Mesendoderm (in vitro differentiated cells): ENCODE data around the gene ITGB2.

Source experiments
- DNase-seq: peaks from one replicate; pipeline ENCODE4 v3.0.0; 2013
- H2AK5ac ChIP-seq: 2 replicates; pipeline ENCODE4 v1.6.1; 2013; ENCODE audit warnings: low read length, inconsistent platforms
- H2BK120ac ChIP-seq: 2 replicates; pipeline ENCODE4 v1.6.1; 2013; ENCODE audit warnings: low read depth, mild to moderate bottlenecking, low read length, moderate library complexity, mixed read lengths
- H2BK15ac ChIP-seq: replicated peaks from 2 replicates; pipeline ENCODE4 v1.6.1; 2013; ENCODE audit warnings: low read depth, mild to moderate bottlenecking, moderate library complexity
- H2BK5ac ChIP-seq: 2 replicates; pipeline ENCODE4 v1.6.1; 2013; ENCODE audit warnings: low read length, inconsistent platforms
- H3K18ac ChIP-seq: 2 replicates; pipeline ENCODE4 v1.6.1; 2013; ENCODE audit warnings: mild to moderate bottlenecking, low read length, mixed read lengths
- H3K23ac ChIP-seq: one replicate; pipeline ENCODE4 v1.6.1; 2013; ENCODE audit warnings: low read length
- H3K27ac ChIP-seq: 2 replicates; pipeline ENCODE4 v1.5.1; 2013; ENCODE audit warnings: low read depth, mild to moderate bottlenecking, inconsistent platforms, low read length, moderate library complexity
- H3K27me3 ChIP-seq: 2 replicates; pipeline ENCODE4 v1.6.1; 2013; ENCODE audit warnings: low read length, control low read depth, mild to moderate bottlenecking, inconsistent platforms; ENCODE audit not compliant: insufficient read depth, poor library complexity
- H3K36me3 ChIP-seq: 2 replicates; pipeline ENCODE4 v1.6.1; 2013; ENCODE audit warnings: low read length, inconsistent platforms; ENCODE audit not compliant: control insufficient read depth, insufficient read depth
- H3K4ac ChIP-seq: one replicate; pipeline ENCODE4 v1.6.1; 2013; ENCODE audit warnings: low read depth, mild to moderate bottlenecking, low read length, moderate library complexity
- H3K4me1 ChIP-seq: 2 replicates; pipeline ENCODE4 v1.6.1; 2013; ENCODE audit warnings: low read depth, low read length, inconsistent platforms; ENCODE audit not compliant: control insufficient read depth
- H3K4me2 ChIP-seq: 2 replicates; pipeline ENCODE4 v1.6.1; 2013; ENCODE audit warnings: low read length
- H3K4me3 ChIP-seq: 2 replicates; pipeline ENCODE4 v1.5.1; 2013; ENCODE audit warnings: mild to moderate bottlenecking, low read length
- H3K56ac ChIP-seq: one replicate; pipeline ENCODE4 v1.6.1; 2013; ENCODE audit warnings: low read length
- H3K79me1 ChIP-seq: 2 replicates; pipeline ENCODE4 v1.6.1; 2013; ENCODE audit warnings: low read length, inconsistent platforms
- H3K79me2 ChIP-seq: 2 replicates; pipeline ENCODE4 v1.6.1; 2013; ENCODE audit warnings: mild to moderate bottlenecking, low read length; ENCODE audit not compliant: control insufficient read depth, insufficient read depth
- H3K9ac ChIP-seq: 2 replicates; pipeline ENCODE4 v1.6.1; 2013; ENCODE audit warnings: low read length, inconsistent platforms
- H4K5ac ChIP-seq: one replicate; pipeline ENCODE4 v1.6.1; 2013; ENCODE audit warnings: low read length
- H4K8ac ChIP-seq: one replicate; pipeline ENCODE4 v1.6.1; 2013; ENCODE audit warnings: low read depth, mild to moderate bottlenecking, control low read depth, low read length, moderate library complexity
- WGBS: extraction: QIAGEN DNeasy Blood & Tissue Kit; methylation state at CpG from one replicate; pipeline ENCODE4 v1.1.7; 2013; ENCODE audit warnings: low lambda C conversion rate, missing lambda C conversion rate; ENCODE audit not compliant: insufficient coverage; ENCODE audit errors: extremely low coverage; 5-methylcytosine and 5-hydroxymethylcytosine counted together

Gene ITGB2

GRCh38 chr21:44939532-44940115 lies 18.9 kb upstream of the ITGB2 start, which contains the start of gene SLX9:
TSS of gene SLX9 (plus strand) at chr21:44940029. CDS start at chr21:44940058, 29 bp downstream.
- Histone ChIP-seq H2BK15ac (no peak within 1 kb of the TSS), H3K23ac (peak within 1 kb of the TSS; percentile 89), H3K4me1 (peaks cover 4% of the 10 kb centered on the region), H3K18ac (peak within 1 kb of the TSS; percentile 82), H3K79me1 (peaks cover 24% of the 10 kb centered on the region), H3K27me3 (no peaks in the 10 kb centered on the region), H2BK5ac (no peak within 1 kb of the TSS), H3K36me3 (peaks cover 6% of the 10 kb centered on the region), H3K27ac (peak within 1 kb of the TSS; percentile 27), H3K4me3 (peak within 1 kb of the TSS; percentile 85), H2BK120ac (no peak within 1 kb of the TSS), H3K4ac (peak within 1 kb of the TSS; percentile 5), H3K4me2 (peak within 1 kb of the TSS; percentile 67), H4K5ac (no peak within 1 kb of the TSS), H3K56ac (peak within 1 kb of the TSS; percentile 98), H3K9ac (peak within 1 kb of the TSS; percentile 97), H3K79me2 (peaks cover 45% of the 10 kb centered on the region), H2AK5ac (no peak within 1 kb of the TSS), H4K8ac (peak within 1 kb of the TSS; percentile 88)
- no CpG with 5 or more reads among the region's 69 CpGs for WGBS
- peak; percentile 88 for DNase-seq

DNA sequence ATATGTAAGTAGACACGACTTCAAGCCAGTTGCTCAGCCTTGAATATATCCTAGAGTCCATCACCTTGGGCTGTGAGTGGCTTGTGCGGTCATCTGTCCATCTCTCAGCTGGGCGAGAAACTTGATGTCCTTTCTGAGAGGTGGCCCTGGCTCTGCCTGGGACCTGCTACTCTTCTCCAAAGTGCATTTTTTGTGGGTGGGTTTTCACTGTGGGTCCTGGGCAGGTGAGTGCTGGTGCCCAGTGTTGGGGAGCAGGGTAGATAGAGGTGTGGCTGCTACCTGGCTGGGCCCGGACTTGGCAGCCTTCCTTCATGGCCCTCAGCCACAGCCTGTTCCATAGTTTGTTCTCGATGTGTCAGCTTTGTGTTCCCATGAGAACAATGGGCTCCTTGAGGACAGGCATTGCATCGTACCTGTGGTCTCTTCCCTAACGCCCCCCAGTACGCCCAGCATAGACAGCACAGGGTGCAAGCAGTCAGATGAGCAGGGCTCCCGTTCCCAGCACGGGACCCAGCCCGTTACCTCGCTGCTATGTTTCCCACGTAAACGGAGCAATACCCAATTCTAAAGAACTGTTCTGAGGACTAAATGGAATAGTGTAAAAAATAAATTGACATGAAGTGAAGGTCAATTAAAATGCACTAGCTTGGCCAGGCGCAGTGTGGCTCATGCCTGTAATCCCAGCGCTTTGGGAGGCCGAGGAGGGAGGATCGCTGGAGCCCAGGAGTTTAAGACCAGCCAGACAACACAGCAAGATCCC lies 18.3 kb upstream of the ITGB2 start:
- H3K9ac ChIP-seq = peak overlapping the region; percentile 85
- H3K4ac ChIP-seq = peak overlapping the region; percentile 5
- H2BK15ac ChIP-seq = no peak overlapping the region
- peaks cover 4% of the 10 kb centered on the region for H3K4me1 ChIP-seq
- H3K27me3 ChIP-seq = no peaks in the 10 kb centered on the region
- no peak overlapping the region for H4K5ac ChIP-seq
- WGBS = no CpG with 5 or more reads among the region's 18 CpGs
- peaks cover 24% of the 10 kb centered on the region for H3K79me1 ChIP-seq
- H4K8ac ChIP-seq = peak overlapping the region; percentile 88
- H3K79me2 ChIP-seq = peaks cover 39% of the 10 kb centered on the region
- no peak overlapping the region for H2BK5ac ChIP-seq
- H3K4me3 ChIP-seq = peak overlapping the region; percentile 77
- peak overlapping the region; percentile 89 for H3K23ac ChIP-seq
- H3K56ac ChIP-seq = peak overlapping the region; percentile 90
- H3K27ac ChIP-seq = no peak overlapping the region
- peaks cover 3% of the 10 kb centered on the region for H3K36me3 ChIP-seq
- no peak overlapping the region for H2BK120ac ChIP-seq
- no peak overlapping the region for H3K18ac ChIP-seq
- H2AK5ac ChIP-seq = no peak overlapping the region
- no peak for DNase-seq
- H3K4me2 ChIP-seq = peak overlapping the region; percentile 67

GRCh38 chr21:44935533-44935927 lies 14.8 kb upstream of the ITGB2 start:
- H4K8ac ChIP-seq = no peak overlapping the region
- peaks cover 4% of the 10 kb centered on the region for H3K79me1 ChIP-seq
- H3K4me1 ChIP-seq = peaks cover 4% of the 10 kb centered on the region
- H2BK120ac ChIP-seq = no peak overlapping the region
- H3K23ac ChIP-seq = no peak overlapping the region
- no peak overlapping the region for H2BK5ac ChIP-seq
- no peak overlapping the region for H3K27ac ChIP-seq
- no peak overlapping the region for H3K9ac ChIP-seq
- no peak overlapping the region for H3K18ac ChIP-seq
- H3K4me2 ChIP-seq = no peak overlapping the region
- no CpG with 5 or more reads among the region's 10 CpGs for WGBS
- no peak overlapping the region for H4K5ac ChIP-seq
- H3K56ac ChIP-seq = no peak overlapping the region
- H3K36me3 ChIP-seq = no peaks in the 10 kb centered on the region
- no peak overlapping the region for H2BK15ac ChIP-seq
- H3K27me3 ChIP-seq = peaks cover 26% of the 10 kb centered on the region
- H3K4ac ChIP-seq = no peak overlapping the region
- H3K79me2 ChIP-seq = peaks cover 5% of the 10 kb centered on the region
- no peak for DNase-seq
- no peak overlapping the region for H3K4me3 ChIP-seq
- no peak overlapping the region for H2AK5ac ChIP-seq

DNA sequence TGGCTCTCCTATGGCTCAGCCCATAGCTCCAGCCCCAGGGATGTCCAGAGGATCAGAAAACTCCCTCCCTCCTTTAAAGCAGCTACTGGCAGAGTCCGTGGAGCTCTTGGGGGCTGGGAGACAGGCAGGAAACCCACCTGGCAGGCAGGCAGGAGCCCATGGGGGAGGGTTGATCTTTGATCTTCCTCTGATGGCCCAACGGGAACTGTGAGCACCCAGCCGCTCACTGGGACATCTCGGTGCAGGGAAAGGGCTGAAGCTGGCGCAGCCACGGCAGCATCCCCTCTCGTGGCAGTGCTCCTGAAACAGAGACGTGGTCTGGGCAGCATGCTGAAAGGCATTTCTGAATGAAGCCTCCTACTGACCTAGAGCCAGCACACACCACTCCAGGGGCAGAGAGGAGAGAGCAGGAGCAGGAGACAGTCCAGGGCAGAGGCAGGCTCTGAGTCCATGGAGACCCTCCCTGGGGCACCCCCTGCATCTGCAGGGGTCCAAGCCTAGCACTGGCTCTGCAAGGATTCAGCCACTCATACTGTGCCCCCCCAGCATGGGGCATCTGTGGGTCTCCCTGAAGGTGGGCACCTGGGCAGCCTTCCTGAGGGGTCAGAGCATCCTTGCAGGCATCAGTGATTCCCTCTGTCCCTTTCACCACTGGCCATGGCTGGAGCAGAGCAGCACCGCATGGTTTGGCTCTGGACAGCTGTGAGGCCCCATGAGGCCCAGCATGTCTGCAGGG lies 14.3 kb upstream of the ITGB2 start:
- H3K4ac ChIP-seq = no peak overlapping the region
- peaks cover 2% of the 10 kb centered on the region for H3K79me1 ChIP-seq
- no peaks in the 10 kb centered on the region for H3K79me2 ChIP-seq
- DNase-seq = no peak
- no peak overlapping the region for H2AK5ac ChIP-seq
- H3K9ac ChIP-seq = no peak overlapping the region
- WGBS = no CpG with 5 or more reads among the region's 9 CpGs
- H3K4me2 ChIP-seq = no peak overlapping the region
- peaks cover 26% of the 10 kb centered on the region for H3K27me3 ChIP-seq
- peaks cover 4% of the 10 kb centered on the region for H3K4me1 ChIP-seq
- no peak overlapping the region for H3K4me3 ChIP-seq
- H4K5ac ChIP-seq = no peak overlapping the region
- H3K18ac ChIP-seq = no peak overlapping the region
- H3K36me3 ChIP-seq = no peaks in the 10 kb centered on the region
- no peak overlapping the region for H4K8ac ChIP-seq
- H2BK120ac ChIP-seq = no peak overlapping the region
- no peak overlapping the region for H2BK5ac ChIP-seq
- H2BK15ac ChIP-seq = no peak overlapping the region
- no peak overlapping the region for H3K56ac ChIP-seq
- no peak overlapping the region for H3K23ac ChIP-seq
- H3K27ac ChIP-seq = no peak overlapping the region

- Histone ChIP-seq H3K23ac (no peak overlapping the region), H2BK15ac (no peak overlapping the region), H2BK120ac (no peak overlapping the region), H3K27me3 (peaks cover 26% of the 10 kb centered on the region), H3K56ac (no peak overlapping the region), H3K36me3 (no peaks in the 10 kb centered on the region), H3K4me3 (no peak overlapping the region), H3K79me2 (no peaks in the 10 kb centered on the region), H4K8ac (no peak overlapping the region), H2AK5ac (no peak overlapping the region), H3K9ac (no peak overlapping the region), H4K5ac (no peak overlapping the region), H3K27ac (no peak overlapping the region), H3K18ac (no peak overlapping the region), H3K79me1 (peaks cover 2% of the 10 kb centered on the region), H2BK5ac (no peak overlapping the region), H3K4ac (no peak overlapping the region), H3K4me2 (no peak overlapping the region), H3K4me1 (peaks cover 4% of the 10 kb centered on the region)
- no peak for DNase-seq
- no CpG with 5 or more reads among the region's 6 CpGs for WGBS
Observed at GRCh38 chr21:44934276-44934675, 13.6 kb upstream of the ITGB2 start.
